ENCODE results near the gene IDH2.
"Not testable (repeated sequence)": the region's sequence is repeated elsewhere in the genome, so short reads cannot be mapped to it uniquely, and the experiment has no call there.

The IDH2 gene

GRCh38 chr15:90114451-90114901 is 12.2 kb upstream of the IDH2 start:
- no peak for DNase-seq (ENCODE audit: low spot score)

GRCh38 chr15:90113166-90113565 is 10.9 kb upstream of the IDH2 start:
- no peak for DNase-seq (ENCODE audit: low spot score)

GRCh38 chr15:90109163-90109751 is 7.0 kb upstream of the IDH2 start:
- DNase-seq (ENCODE audit: low spot score): not testable (repeated sequence)

- DNase-seq (ENCODE audit: low spot score): not testable (repeated sequence)
Observed at GRCh38 chr15:90108038-90108437, 5.8 kb upstream of the IDH2 start.

GRCh38 chr15:90106522-90107117 is 4.4 kb upstream of the IDH2 start:
- DNase-seq (ENCODE audit: low spot score): no peak

- DNase-seq (ENCODE audit: low spot score): no peak
Observed at GRCh38 chr15:90105521-90105920, 3.3 kb upstream of the IDH2 start.

GRCh38 chr15:90104551-90104950 is 2.3 kb upstream of the IDH2 start:
- DNase-seq (ENCODE audit: low spot score): no peak

GRCh38 chr15:90103701-90104329 is 1.5 kb upstream of the IDH2 start:
- DNase-seq (ENCODE audit: low spot score): no peak

GRCh38 chr15:90101130-90101968 is 919 bp downstream of the IDH2 start:
- DNase-seq (ENCODE audit: low spot score): peak; percentile 75

GRCh38 chr15:90099868-90100831 is 2.1 kb downstream of the IDH2 start:
- peak; percentile 85 for DNase-seq (ENCODE audit: low spot score)

GRCh38 chr15:90099072-90099867 is 3.0 kb downstream of the IDH2 start:
- DNase-seq (ENCODE audit: low spot score): no peak

GRCh38 chr15:90097475-90097874 is 4.8 kb downstream of the IDH2 start:
- no peak for DNase-seq (ENCODE audit: low spot score)

- no peak for DNase-seq (ENCODE audit: low spot score)
Observed at GRCh38 chr15:90095521-90095959, 6.7 kb downstream of the IDH2 start.

GRCh38 chr15:90091156-90091931 is 10.9 kb downstream of the IDH2 start:
- no peak for DNase-seq (ENCODE audit: low spot score)

- no peak for DNase-seq (ENCODE audit: low spot score)
Observed at GRCh38 chr15:90090226-90090848, 11.9 kb downstream of the IDH2 start.

GRCh38 chr15:90087454-90088154 is 14.7 kb downstream of the IDH2 start:
- no peak for DNase-seq (ENCODE audit: low spot score)

GRCh38 chr15:90086868-90087268 is 15.4 kb downstream of the IDH2 start:
- no peak for DNase-seq (ENCODE audit: low spot score)

GRCh38 chr15:90085565-90085964 is 16.7 kb downstream of the IDH2 start:
- no peak for DNase-seq (ENCODE audit: low spot score)
